Activated CD4-positive, alpha-beta T cell treated with anti-CD3 and anti-CD28 coated beads, Interleukin-2, amount 50 U/mL, for 48 hours (primary cell): ENCODE data around the gene TBL1XR1.

Experiments used
- DNase-seq, 2 experiments: peaks; one replicate each; pipeline ENCODE4 v3.0.0-alpha.2; 2020

The TBL1XR1 gene

GRCh38 chr3:177139220-177139619 lies 58.1 kb downstream of the TBL1XR1 start:
- peak in 1 of 2 experiments; percentile 25 for DNase-seq

GRCh38 chr3:177137774-177138705 lies 59.2 kb downstream of the TBL1XR1 start:
- no peak for DNase-seq

GRCh38 chr3:177136741-177137140 lies 60.5 kb downstream of the TBL1XR1 start:
- DNase-seq: no peak

- DNase-seq: no peak
These were observed 61.3 kb downstream of the TBL1XR1 start for GRCh38 chr3:177135841-177136492.

GRCh38 chr3:177134816-177135210 lies 62.5 kb downstream of the TBL1XR1 start:
- DNase-seq: no peak

GRCh38 chr3:177133860-177134815 lies 63.1 kb downstream of the TBL1XR1 start:
- DNase-seq: no peak

GRCh38 chr3:177131927-177132636 lies 65.2 kb downstream of the TBL1XR1 start:
- no peak for DNase-seq

GRCh38 chr3:177127008-177127407 lies 70.3 kb downstream of the TBL1XR1 start:
- no peak for DNase-seq

- no peak for DNase-seq
These were observed 71.1 kb downstream of the TBL1XR1 start for GRCh38 chr3:177126015-177126773.

- no peak for DNase-seq
These were observed 72.4 kb downstream of the TBL1XR1 start for GRCh38 chr3:177124882-177125281.

GRCh38 chr3:177123822-177124221 lies 73.5 kb downstream of the TBL1XR1 start:
- DNase-seq: no peak

GRCh38 chr3:177122183-177122856 lies 75.0 kb downstream of the TBL1XR1 start:
- DNase-seq: no peak

- DNase-seq: no peak
These were observed 77.5 kb downstream of the TBL1XR1 start for GRCh38 chr3:177119829-177120228.

GRCh38 chr3:177114253-177114652 lies 83.0 kb downstream of the TBL1XR1 start:
- no peak for DNase-seq

GRCh38 chr3:177111541-177111949 lies 85.7 kb downstream of the TBL1XR1 start:
- DNase-seq: no peak

GRCh38 chr3:177110895-177111294 lies 86.4 kb downstream of the TBL1XR1 start:
- DNase-seq: no peak

GRCh38 chr3:177110386-177110785 lies 86.9 kb downstream of the TBL1XR1 start:
- no peak for DNase-seq

GRCh38 chr3:177109688-177110330 lies 87.5 kb downstream of the TBL1XR1 start:
- DNase-seq: no peak

GRCh38 chr3:177108648-177109047 lies 88.6 kb downstream of the TBL1XR1 start:
- DNase-seq: no peak
